LHCN-M2 (cell line): Measurements from ENCODE around the gene HOMER3. TPM values are rescaled to one million over a fixed set of nuclear protein-coding genes. Genes with fewer than 3 reads are reported as not detected.
A peak's percentile ranks its signal among the peaks of the same experiment; 100 is the strongest.
"Not testable (repeated sequence)": the region's sequence is repeated elsewhere in the genome, so short reads cannot be mapped to it uniquely, and the experiment has no call there.

Experiments
- DNase-seq: peaks from one replicate; pipeline ENCODE4 v3.0.0-alpha.2; 2012; ENCODE audit warnings: low read depth
- total RNA-seq: library from RNA; depleted of rRNA; stranded (reverse); fragments of >200 nt; gene quantifications from 2 replicates; pipeline ENCODE4 v1.2.3, GENCODE V29; 2014

Gene HOMER3
- total RNA-seq, 1 experiment from 2014 or later = 188 TPM

GRCh38 chr19:18954094-18954493 lies 13.1 kb upstream of the HOMER3 start:
- no peak for DNase-seq

GRCh38 chr19:18952364-18953003 lies 11.5 kb upstream of the HOMER3 start:
- not testable (repeated sequence) for DNase-seq

- DNase-seq = peak; percentile 8
Observed at GRCh38 chr19:18951721-18952281, 10.8 kb upstream of the HOMER3 start.

- no peak for DNase-seq
Observed at GRCh38 chr19:18949858-18950257, 8.8 kb upstream of the HOMER3 start.

GRCh38 chr19:18948976-18949356 lies 7.9 kb upstream of the HOMER3 start:
- no peak for DNase-seq

GRCh38 chr19:18948075-18948975 lies 7.3 kb upstream of the HOMER3 start:
- DNase-seq = no peak

- no peak for DNase-seq
Observed at GRCh38 chr19:18946918-18947317, 5.9 kb upstream of the HOMER3 start.

GRCh38 chr19:18946335-18946734 lies 5.3 kb upstream of the HOMER3 start:
- DNase-seq = no peak

- no peak for DNase-seq
Observed at GRCh38 chr19:18945297-18945696, 4.3 kb upstream of the HOMER3 start.

GRCh38 chr19:18943465-18943864 lies 2.4 kb upstream of the HOMER3 start:
- no peak for DNase-seq

- no peak for DNase-seq
Observed at GRCh38 chr19:18942692-18943091, 1.7 kb upstream of the HOMER3 start.

GRCh38 chr19:18941628-18942354 lies 774 bp upstream of the HOMER3 start:
- no peak for DNase-seq

- DNase-seq = peak; percentile 88
Observed at GRCh38 chr19:18939922-18940768, 872 bp downstream of the HOMER3 start.

GRCh38 chr19:18939163-18939562 lies 1.9 kb downstream of the HOMER3 start:
- DNase-seq = no peak

- DNase-seq = no peak
Observed at GRCh38 chr19:18933297-18933696, 7.7 kb downstream of the HOMER3 start.

GRCh38 chr19:18932216-18932841 lies 8.7 kb downstream of the HOMER3 start:
- DNase-seq = peak; percentile 31

GRCh38 chr19:18931316-18932162 lies 9.5 kb downstream of the HOMER3 start:
- DNase-seq = no peak

- DNase-seq = no peak
Observed at GRCh38 chr19:18929311-18929710, 11.7 kb downstream of the HOMER3 start.

- DNase-seq = no peak
Observed at GRCh38 chr19:18928018-18928805, 12.8 kb downstream of the HOMER3 start.
